ENCODE measurements around the gene P2RY12. TPM values are rescaled to one million over a fixed set of nuclear protein-coding genes. Genes with fewer than 3 reads are reported as not detected.

P2RY12 gene
- total RNA-seq, 4 donors from 2014 or later: 6.3 to 11.5 (median 8.8) TPM

GRCh38 chr3:151367448-151367847, 17.1 kb downstream of the P2RY12 start:
- WGBS, 2 donors: 76 to 84% methylated on average over 5 of the region's 5 CpGs
- H3K36me3 ChIP-seq: peaks cover 0 to 4% (median 0%) of the 10 kb centered on the region in 3 donors
- H3K4me1 ChIP-seq: peaks cover 0 to 12% (median 4%) of the 10 kb centered on the region in 4 donors
- no peak overlapping the region for H3K4me3 ChIP-seq
- no peaks in the 10 kb centered on the region for H3K27me3 ChIP-seq
- no peaks in the 10 kb centered on the region for H3K9me3 ChIP-seq
- no peak for TF ChIP-seq POLR2A (IDR thresholded peaks at IDR 0.05)
- no peak for TF ChIP-seq EP300 (IDR thresholded peaks at IDR 0.05)
- TF ChIP-seq CTCF (IDR thresholded peaks at IDR 0.05): no peak
- H3K27ac ChIP-seq: no peak overlapping the region
- no peak for DNase-seq (ENCODE audit: low spot score in 2 of 2)

GRCh38 chr3:151366993-151367392, 17.6 kb downstream of the P2RY12 start:
- H3K36me3 ChIP-seq: peaks cover 0 to 4% (median 0%) of the 10 kb centered on the region in 3 donors
- H3K4me3 ChIP-seq: no peak overlapping the region
- H3K9me3 ChIP-seq: no peaks in the 10 kb centered on the region
- H3K27me3 ChIP-seq: no peaks in the 10 kb centered on the region
- no peak overlapping the region for H3K27ac ChIP-seq
- TF ChIP-seq EP300 (IDR thresholded peaks at IDR 0.05) (no peak), CTCF (IDR thresholded peaks at IDR 0.05) (no peak), POLR2A (IDR thresholded peaks at IDR 0.05) (no peak)
- peaks cover 0 to 10% (median 4%) of the 10 kb centered on the region in 4 donors for H3K4me1 ChIP-seq
- no peak for DNase-seq (ENCODE audit: low spot score in 2 of 2)
- 81 to 89% methylated on average over 3 of the region's 3 CpGs for WGBS, 2 donors

- Histone ChIP-seq H3K27ac (peak overlapping the region in 1 of 4 donors; percentile 37), H3K4me1 (peaks cover 0 to 11% (median 4%) of the 10 kb centered on the region in 4 donors), H3K9me3 (no peaks in the 10 kb centered on the region), H3K4me3 (no peak overlapping the region), H3K36me3 (no peaks in the 10 kb centered on the region), H3K27me3 (no peaks in the 10 kb centered on the region)
- DNase-seq (ENCODE audit: low spot score in 2 of 2): no peak
- TF ChIP-seq CTCF (IDR thresholded peaks at IDR 0.05): no peak
- WGBS, 2 donors: 37 to 40% methylated on average over 3 of the region's 3 CpGs
Measured at GRCh38 chr3:151362751-151363174, 21.8 kb downstream of the P2RY12 start.

- WGBS, 2 donors: 23 to 29% methylated on average over 2 of the region's 2 CpGs
- no peak overlapping the region for H3K4me3 ChIP-seq
- H3K27me3 ChIP-seq: no peaks in the 10 kb centered on the region
- no peaks in the 10 kb centered on the region for H3K36me3 ChIP-seq
- peaks cover 0 to 16% (median 0%) of the 10 kb centered on the region in 4 donors for H3K4me1 ChIP-seq
- H3K27ac ChIP-seq: no peak overlapping the region
- no peaks in the 10 kb centered on the region for H3K9me3 ChIP-seq
- no peak for DNase-seq (ENCODE audit: low spot score in 2 of 2)
- TF ChIP-seq EP300 (IDR thresholded peaks at IDR 0.05) (no peak), POLR2A (IDR thresholded peaks at IDR 0.05) (no peak), CTCF (IDR thresholded peaks at IDR 0.05) (no peak)
Measured at GRCh38 chr3:151357463-151357850, 27.1 kb downstream of the P2RY12 start.

- no peak for DNase-seq (ENCODE audit: low spot score in 2 of 2)
- Histone ChIP-seq H3K36me3 (no peaks in the 10 kb centered on the region), H3K27me3 (no peaks in the 10 kb centered on the region), H3K27ac (no peak overlapping the region), H3K4me3 (no peak overlapping the region), H3K4me1 (peaks cover 0 to 16% (median 0%) of the 10 kb centered on the region in 4 donors), H3K9me3 (no peaks in the 10 kb centered on the region)
- TF ChIP-seq POLR2A (IDR thresholded peaks at IDR 0.05) (no peak), CTCF (IDR thresholded peaks at IDR 0.05) (no peak), EP300 (IDR thresholded peaks at IDR 0.05) (no peak)
- WGBS, 2 donors: 5 to 8% methylated on average over 2 of the region's 2 CpGs
Measured at GRCh38 chr3:151356794-151357462, 27.6 kb downstream of the P2RY12 start.

Measured in tibial nerve (tissue), 4 donors.